Natural killer cell (primary cell): ENCODE measurements around the gene PTPN7. TPM values are rescaled to one million over a fixed set of nuclear protein-coding genes. Genes with fewer than 3 reads are reported as not detected.

ENCODE experiments used
- ATAC-seq, 3 donors: fragments of 150-1000 bp in 2 of 3; fragments of 200-7000 bp in 1 of 3; cut with Tn5 transposase; 1 replicate in 1 of 3; 2 replicates in 2 of 3; pipeline ENCODE4 v1.10.0; 2021; ENCODE audit warnings: mild to moderate bottlenecking in 2 of 3, moderate library complexity in 2 of 3
- DNase-seq, 2 donors: peaks; one replicate each; pipeline versions ENCODE4 v3.0.0 to v3.0.0-alpha.2; 2013 to 2021; ENCODE audit warnings: mixed read lengths in 1 of 2
- H3K27ac ChIP-seq: one replicate; pipeline ENCODE4 v1.5.1; 2013; ENCODE audit warnings: mild to moderate bottlenecking, low read length
- H3K27me3 ChIP-seq: one replicate; pipeline ENCODE4 v1.6.1; 2013; ENCODE audit warnings: low read length; ENCODE audit not compliant: control insufficient read depth, insufficient read depth
- H3K36me3 ChIP-seq: one replicate; pipeline ENCODE4 v1.6.1; 2013; ENCODE audit warnings: low read length; ENCODE audit not compliant: control insufficient read depth, insufficient read depth
- H3K4me1 ChIP-seq: one replicate; pipeline ENCODE4 v1.6.1; 2013; ENCODE audit warnings: low read length; ENCODE audit not compliant: control insufficient read depth, insufficient read depth
- H3K4me3 ChIP-seq: one replicate; pipeline ENCODE4 v1.5.1; 2013; ENCODE audit warnings: low read length
- H3K9me3 ChIP-seq: one replicate; pipeline ENCODE4 v1.6.1; 2013; ENCODE audit warnings: low read length; ENCODE audit not compliant: control insufficient read depth, insufficient read depth
- H3K27ac Mint-ChIP-seq, 2 donors: one replicate each; pipeline ENCODE4 v1.8.0; 2022; ENCODE audit warnings: mild to moderate bottlenecking in 2 of 2, mixed read lengths in 2 of 2, moderate library complexity in 1 of 2
- H3K27me3 Mint-ChIP-seq, 2 donors: one replicate each; pipeline ENCODE4 v1.8.0; 2022; ENCODE audit warnings: low read depth in 2 of 2, mixed read lengths in 2 of 2
- H3K36me3 Mint-ChIP-seq: one replicate; pipeline ENCODE4 v1.8.0; 2022; ENCODE audit warnings: mixed read lengths
- H3K4me1 Mint-ChIP-seq, 2 donors: one replicate each; pipeline ENCODE4 v1.8.0; 2022; ENCODE audit warnings: mixed read lengths in 2 of 2
- H3K4me3 Mint-ChIP-seq: one replicate; pipeline ENCODE4 v1.8.0; 2022; ENCODE audit warnings: mild to moderate bottlenecking, moderate library complexity, mixed read lengths
- H3K9me3 Mint-ChIP-seq, 2 donors: one replicate each; pipeline ENCODE4 v1.8.0; 2022; ENCODE audit warnings: mixed read lengths in 2 of 2
- WGBS: methylation state at CpG from one replicate; pipeline ENCODE4 v1.1.7; 2013; ENCODE audit warnings: missing lambda C conversion rate; ENCODE audit not compliant: insufficient coverage; 5-methylcytosine and 5-hydroxymethylcytosine counted together
- intact Hi-C: fragments of 100-400 bp; cut with micrococcal nuclease; formaldehyde crosslinking; loops from one replicate; pipeline ENCODE4 v1.14.2; 2022
- total RNA-seq, 4 donors: library from RNA; stranded (reverse); fragments of 120-200 nt in 1 of 4; gene quantifications; one replicate each; pipeline versions ENCODE4 v1.2.3 to v1.2.4, GENCODE V29; 2013 to 2022
- TF ChIP-seq, protein P1 (sequence below): fragments of 200-600 bp; IDR thresholded peaks from one replicate; pipeline ENCODE4 v1.8.0; 2022; ENCODE audit warnings: antibody characterized with exemption

PTPN7 gene
- total RNA-seq, 3 donors from 2014 or later (not counting 1 experiment from before 2014, with no cell fraction given), result 144 to 241 (median 196) TPM

- ATAC-seq, result no peak
- TF ChIP-seq, protein P1, sequence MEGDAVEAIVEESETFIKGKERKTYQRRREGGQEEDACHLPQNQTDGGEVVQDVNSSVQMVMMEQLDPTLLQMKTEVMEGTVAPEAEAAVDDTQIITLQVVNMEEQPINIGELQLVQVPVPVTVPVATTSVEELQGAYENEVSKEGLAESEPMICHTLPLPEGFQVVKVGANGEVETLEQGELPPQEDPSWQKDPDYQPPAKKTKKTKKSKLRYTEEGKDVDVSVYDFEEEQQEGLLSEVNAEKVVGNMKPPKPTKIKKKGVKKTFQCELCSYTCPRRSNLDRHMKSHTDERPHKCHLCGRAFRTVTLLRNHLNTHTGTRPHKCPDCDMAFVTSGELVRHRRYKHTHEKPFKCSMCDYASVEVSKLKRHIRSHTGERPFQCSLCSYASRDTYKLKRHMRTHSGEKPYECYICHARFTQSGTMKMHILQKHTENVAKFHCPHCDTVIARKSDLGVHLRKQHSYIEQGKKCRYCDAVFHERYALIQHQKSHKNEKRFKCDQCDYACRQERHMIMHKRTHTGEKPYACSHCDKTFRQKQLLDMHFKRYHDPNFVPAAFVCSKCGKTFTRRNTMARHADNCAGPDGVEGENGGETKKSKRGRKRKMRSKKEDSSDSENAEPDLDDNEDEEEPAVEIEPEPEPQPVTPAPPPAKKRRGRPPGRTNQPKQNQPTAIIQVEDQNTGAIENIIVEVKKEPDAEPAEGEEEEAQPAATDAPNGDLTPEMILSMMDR, result no peak
- intact Hi-C loops, result no loop called here
- DNase-seq, result no peak
- peaks cover 76% of the 10 kb centered on the region for H3K36me3 ChIP-seq
- no peak overlapping the region for H3K4me3 ChIP-seq
- Mint-ChIP-seq H3K36me3 (peaks cover 18% of the 10 kb centered on the region), H3K27ac (peak overlapping the region; percentile 51 to 71), H3K4me1 (peaks cover 43 to 48% of the 10 kb centered on the region in 2 donors), H3K4me3 (no peak overlapping the region), H3K27me3 (no peaks in the 10 kb centered on the region), H3K9me3 (no peaks in the 10 kb centered on the region)
- 95% methylated on average over 9 of the region's 10 CpGs for WGBS
- H3K4me1 ChIP-seq, result peaks cover 38% of the 10 kb centered on the region
- no peak overlapping the region for H3K27ac ChIP-seq
- no peaks in the 10 kb centered on the region for H3K9me3 ChIP-seq
- no peaks in the 10 kb centered on the region for H3K27me3 ChIP-seq
Measured at GRCh38 chr1:202154148-202154765, 6.1 kb downstream of the PTPN7 start.

- intact Hi-C loops, result no loop called here
- TF ChIP-seq, protein P1, result no peak
- peaks cover 79% of the 10 kb centered on the region for H3K36me3 ChIP-seq
- no peak overlapping the region for H3K4me3 ChIP-seq
- WGBS, result 93% methylated on average over 4 of the region's 4 CpGs
- Mint-ChIP-seq H3K36me3 (peaks cover 18% of the 10 kb centered on the region), H3K4me1 (peaks cover 33 to 38% of the 10 kb centered on the region in 2 donors), H3K27ac (peak overlapping the region in 1 of 2 donors; percentile 63), H3K4me3 (no peak overlapping the region), H3K27me3 (no peaks in the 10 kb centered on the region), H3K9me3 (no peaks in the 10 kb centered on the region)
- DNase-seq (no peak), ATAC-seq (no peak)
- no peak overlapping the region for H3K27ac ChIP-seq
- peaks cover 28% of the 10 kb centered on the region for H3K4me1 ChIP-seq
- no peaks in the 10 kb centered on the region for H3K9me3 ChIP-seq
- H3K27me3 ChIP-seq, result no peaks in the 10 kb centered on the region
Measured at GRCh38 chr1:202153284-202153683, 7.1 kb downstream of the PTPN7 start.

GRCh38 chr1:202152399-202152798 lies 8.0 kb downstream of the PTPN7 start:
- Mint-ChIP-seq H3K4me3 (no peak overlapping the region), H3K27me3 (no peaks in the 10 kb centered on the region), H3K27ac (no peak overlapping the region), H3K9me3 (no peaks in the 10 kb centered on the region), H3K4me1 (peaks cover 25 to 35% of the 10 kb centered on the region in 2 donors), H3K36me3 (peaks cover 18% of the 10 kb centered on the region)
- intact Hi-C loops, result no loop called here
- Histone ChIP-seq H3K4me3 (no peak overlapping the region), H3K4me1 (peaks cover 19% of the 10 kb centered on the region), H3K27ac (no peak overlapping the region), H3K27me3 (no peaks in the 10 kb centered on the region), H3K9me3 (no peaks in the 10 kb centered on the region), H3K36me3 (peaks cover 80% of the 10 kb centered on the region)
- DNase-seq (no peak), ATAC-seq (no peak)
- 96% methylated on average over 10 of the region's 10 CpGs for WGBS
- TF ChIP-seq, protein P1, result no peak

GRCh38 chr1:202151045-202151444 lies 9.4 kb downstream of the PTPN7 start:
- DNase-seq (no peak), ATAC-seq (no peak)
- Histone ChIP-seq H3K27me3 (no peaks in the 10 kb centered on the region), H3K36me3 (peaks cover 76% of the 10 kb centered on the region), H3K4me3 (no peak overlapping the region), H3K27ac (no peak overlapping the region), H3K4me1 (peaks cover 8% of the 10 kb centered on the region), H3K9me3 (no peaks in the 10 kb centered on the region)
- Mint-ChIP-seq H3K4me3 (no peak overlapping the region), H3K9me3 (no peaks in the 10 kb centered on the region), H3K27ac (peak overlapping the region; percentile 66 to 70), H3K4me1 (peaks cover 25 to 31% of the 10 kb centered on the region in 2 donors), H3K36me3 (peaks cover 18% of the 10 kb centered on the region), H3K27me3 (no peaks in the 10 kb centered on the region)
- 98% methylated on average over 2 of the region's 2 CpGs for WGBS
- intact Hi-C loops, result no loop called here
- TF ChIP-seq, protein P1, result no peak
